ENCODE results near the gene RTBDN.

The RTBDN gene

GRCh38 chr19:12865746-12866415, 31.5 kb upstream of the RTBDN start:
- H3K9me3 ChIP-seq (ENCODE audit: control insufficient read depth, low read length), result no peaks in the 10 kb centered on the region
- H3K4me3 ChIP-seq (ENCODE audit: low read depth, low read length), result no peak overlapping the region
- H3K79me2 ChIP-seq, result no peaks in the 10 kb centered on the region
- no peaks in the 10 kb centered on the region for H3K27me3 ChIP-seq (ENCODE audit: control insufficient read depth, insufficient read depth, low read length)
- no peaks in the 10 kb centered on the region for H3K36me3 ChIP-seq (ENCODE audit: control insufficient read depth, insufficient read depth, low read length)
- no peaks in the 10 kb centered on the region for H3K4me1 ChIP-seq
- H3K9ac ChIP-seq, result no peak overlapping the region
- TF ChIP-seq CTCF (IDR thresholded peaks at IDR 0.05), result no peak
- no peak overlapping the region for H2AFZ ChIP-seq
- no peak overlapping the region for H3K27ac ChIP-seq
- H3K4me2 ChIP-seq (ENCODE audit: low read length), result no peak overlapping the region

- H3K9ac ChIP-seq, result no peak overlapping the region
- H3K4me1 ChIP-seq, result no peaks in the 10 kb centered on the region
- H3K4me3 ChIP-seq (ENCODE audit: low read depth, low read length), result no peak overlapping the region
- no peak for TF ChIP-seq CTCF (IDR thresholded peaks at IDR 0.05)
- no peak overlapping the region for H3K27ac ChIP-seq
- no peaks in the 10 kb centered on the region for H3K9me3 ChIP-seq (ENCODE audit: control insufficient read depth, low read length)
- H3K27me3 ChIP-seq (ENCODE audit: control insufficient read depth, insufficient read depth, low read length), result no peaks in the 10 kb centered on the region
- no peaks in the 10 kb centered on the region for H3K79me2 ChIP-seq
- H3K36me3 ChIP-seq (ENCODE audit: control insufficient read depth, insufficient read depth, low read length), result no peaks in the 10 kb centered on the region
- no peak overlapping the region for H3K4me2 ChIP-seq (ENCODE audit: low read length)
- no peak overlapping the region for H2AFZ ChIP-seq
Observed at GRCh38 chr19:12864721-12865715, 30.6 kb upstream of the RTBDN start.

GRCh38 chr19:12864143-12864542, 29.8 kb upstream of the RTBDN start:
- Histone ChIP-seq H3K4me2 (ENCODE audit: low read length) (no peak overlapping the region), H3K4me1 (no peaks in the 10 kb centered on the region), H3K36me3 (ENCODE audit: control insufficient read depth, insufficient read depth, low read length) (no peaks in the 10 kb centered on the region), H3K4me3 (ENCODE audit: low read depth, low read length) (no peak overlapping the region), H3K9me3 (ENCODE audit: control insufficient read depth, low read length) (no peaks in the 10 kb centered on the region), H3K9ac (no peak overlapping the region), H2AFZ (no peak overlapping the region), H3K27me3 (ENCODE audit: control insufficient read depth, insufficient read depth, low read length) (no peaks in the 10 kb centered on the region), H3K27ac (no peak overlapping the region), H3K79me2 (no peaks in the 10 kb centered on the region)
- TF ChIP-seq CTCF (IDR thresholded peaks at IDR 0.05), result no peak

- H3K9ac ChIP-seq, result no peak overlapping the region
- no peaks in the 10 kb centered on the region for H3K79me2 ChIP-seq
- H3K27me3 ChIP-seq (ENCODE audit: control insufficient read depth, insufficient read depth, low read length), result no peaks in the 10 kb centered on the region
- H3K4me3 ChIP-seq (ENCODE audit: low read depth, low read length), result no peak overlapping the region
- H3K9me3 ChIP-seq (ENCODE audit: control insufficient read depth, low read length), result peaks cover 3% of the 10 kb centered on the region
- H2AFZ ChIP-seq, result no peak overlapping the region
- no peak overlapping the region for H3K4me2 ChIP-seq (ENCODE audit: low read length)
- H3K36me3 ChIP-seq (ENCODE audit: control insufficient read depth, insufficient read depth, low read length), result no peaks in the 10 kb centered on the region
- H3K27ac ChIP-seq, result no peak overlapping the region
- TF ChIP-seq CTCF (IDR thresholded peaks at IDR 0.05), result no peak
- H3K4me1 ChIP-seq, result no peaks in the 10 kb centered on the region
Observed at GRCh38 chr19:12859546-12859945, 25.2 kb upstream of the RTBDN start.

Data from parathyroid adenoma (tissue), 2 donors.